IMR-90 (cell line): ENCODE results near the gene TMEM63B. TPM values are rescaled to one million over a fixed set of nuclear protein-coding genes. Genes with fewer than 3 reads are reported as not detected.

Experiments used
- ATAC-seq: fragments of 200-7000 bp; cut with Tn5 transposase; 2 replicates; pipeline ENCODE4 v1.9.1; 2020; ENCODE audit warnings: low read depth, mild to moderate bottlenecking, moderate library complexity
- BruUV-seq: library from RNA; stranded (reverse); fragments of 400-500 nt; replicated peaks from 2 replicates; lab custom pipeline; 2021; lab: Mats Ljungman, UMichigan
- CTCF ChIA-PET: fragments of 300-600 bp; formaldehyde crosslinking; extraction: SDS; loops from one replicate; lab custom pipeline; 2021; ENCODE audit warnings: antibody characterized with exemption; lab: Yijun Ruan, JAX
- POLR2A ChIA-PET: fragments of 300-600 bp; sonication (Branson Sonifier 250); formaldehyde crosslinking; loops from one replicate; lab custom pipeline; 2022; ENCODE audit warnings: antibody characterized with exemption; ENCODE audit not compliant: unreplicated experiment; lab: Charles Lee
- DNase-seq: peaks from one replicate; pipeline ENCODE4 v3.0.0; 2013
- H2AFZ ChIP-seq: replicated peaks from 2 replicates; pipeline ENCODE3; 2013; ENCODE audit warnings: low read length, mild to moderate bottlenecking; ENCODE audit not compliant: poor library complexity
- H2AK5ac ChIP-seq: 2 replicates; pipeline ENCODE4 v1.6.1; 2013; ENCODE audit warnings: low read depth, low read length, inconsistent platforms
- H2AK9ac ChIP-seq: replicated peaks from 2 replicates; pipeline ENCODE3; 2013; ENCODE audit warnings: mild to moderate bottlenecking, low read depth, low read length, moderate library complexity; ENCODE audit not compliant: poor library complexity
- H2BK120ac ChIP-seq: 2 replicates; pipeline ENCODE4 v1.6.1; 2013; ENCODE audit warnings: low read depth, low read length, inconsistent platforms
- H2BK15ac ChIP-seq: 3 replicates; pipeline ENCODE4 v1.6.1; 2013; ENCODE audit warnings: low read depth, low read length, inconsistent platforms
- H2BK20ac ChIP-seq: 2 replicates; pipeline ENCODE4 v1.6.1; 2013; ENCODE audit warnings: low read depth, mild to moderate bottlenecking, inconsistent platforms, low read length, moderate library complexity
- H2BK5ac ChIP-seq: 2 replicates; pipeline ENCODE4 v1.6.1; 2013; ENCODE audit warnings: mild to moderate bottlenecking, low read depth, low read length, inconsistent platforms; ENCODE audit not compliant: poor library complexity, severe bottlenecking
- H3K14ac ChIP-seq: replicated peaks from 2 replicates; pipeline ENCODE4 v1.6.1; 2013; ENCODE audit warnings: low read depth, low read length, inconsistent platforms
- H3K18ac ChIP-seq: 2 replicates; pipeline ENCODE4 v1.6.1; 2013; ENCODE audit warnings: low read depth, low read length, control low read depth
- H3K23ac ChIP-seq: 2 replicates; pipeline ENCODE4 v1.6.1; 2013; ENCODE audit warnings: low read depth, low read length, inconsistent platforms
- H3K27ac ChIP-seq: 2 replicates; pipeline ENCODE4 v1.5.1; 2013; ENCODE audit warnings: mild to moderate bottlenecking, control low read depth, low read length; ENCODE audit not compliant: insufficient read depth
- H3K27me3 ChIP-seq: 2 replicates; pipeline ENCODE4 v1.6.1; 2013; ENCODE audit warnings: low read length; ENCODE audit not compliant: control insufficient read depth, insufficient read depth
- H3K36me3 ChIP-seq: 2 replicates; pipeline ENCODE4 v1.6.1; 2013; ENCODE audit warnings: low read length, mixed read lengths; ENCODE audit not compliant: control insufficient read depth, insufficient read depth
- H3K4ac ChIP-seq: 2 replicates; pipeline ENCODE4 v1.6.1; 2013; ENCODE audit warnings: low read depth, low read length, inconsistent platforms
- H3K4me1 ChIP-seq: 2 replicates; pipeline ENCODE4 v1.6.1; 2013; ENCODE audit warnings: low read length, mixed read lengths; ENCODE audit not compliant: control insufficient read depth, insufficient read depth
- H3K4me2 ChIP-seq: 2 replicates; pipeline ENCODE4 v1.6.1; 2013; ENCODE audit warnings: low read depth, mild to moderate bottlenecking, control low read depth, low read length, moderate library complexity
- H3K4me3 ChIP-seq: 2 replicates; pipeline ENCODE4 v1.5.1; 2013; ENCODE audit warnings: low read depth, mild to moderate bottlenecking, control low read depth, low read length, moderate library complexity; ENCODE audit not compliant: insufficient read depth
- H3K56ac ChIP-seq: 2 replicates; pipeline ENCODE4 v1.6.1; 2013; ENCODE audit warnings: low read length, inconsistent platforms; ENCODE audit not compliant: insufficient read depth; ENCODE audit errors: extremely low read depth
- H3K79me1 ChIP-seq, 2 experiments: 2 replicates each; pipeline ENCODE4 v1.6.1; 2013; ENCODE audit warnings: low read length in 2 of 2, inconsistent platforms in 1 of 2, low read depth in 1 of 2
- H3K9ac ChIP-seq: 2 replicates; pipeline ENCODE4 v1.6.1; 2013; ENCODE audit warnings: low read depth, low read length, control low read depth
- H3K9me1 ChIP-seq: 2 replicates; pipeline ENCODE4 v1.6.1; 2013; ENCODE audit warnings: low read length, inconsistent platforms; ENCODE audit not compliant: insufficient read depth
- H3K9me3 ChIP-seq: 2 replicates; pipeline ENCODE4 v1.6.1; 2013; ENCODE audit warnings: low read length; ENCODE audit not compliant: control insufficient read depth, insufficient read depth
- H4K20me1 ChIP-seq: 2 replicates; pipeline ENCODE4 v1.6.1; 2013; ENCODE audit warnings: low read length, inconsistent platforms; ENCODE audit not compliant: insufficient read depth
- H4K5ac ChIP-seq: 2 replicates; pipeline ENCODE4 v1.6.1; 2013; ENCODE audit warnings: mild to moderate bottlenecking, low read depth, low read length, control low read depth
- H4K8ac ChIP-seq, 2 experiments: 2 replicates each; pipeline ENCODE4 v1.6.1; 2013; ENCODE audit warnings: low read depth in 2 of 2, low read length in 2 of 2, control low read depth in 1 of 2, inconsistent platforms in 1 of 2
- H4K91ac ChIP-seq: 2 replicates; pipeline ENCODE4 v1.6.1; 2013; ENCODE audit warnings: low read depth, low read length, inconsistent platforms; ENCODE audit not compliant: insufficient read depth
- BHLHE40 ChIP-seq: fragments of 150-350 bp; IDR thresholded peaks from 2 replicates; pipeline ENCODE4 v1.6.1; 2016; ENCODE audit warnings: mild to moderate bottlenecking, low read depth, low read length
- CEBPB ChIP-seq: IDR thresholded peaks from 2 replicates; pipeline ENCODE4 v1.6.1; 2012; ENCODE audit warnings: low read depth, low read length, improper control_type of control experiment
- CHD1 ChIP-seq: IDR thresholded peaks from 2 replicates; pipeline ENCODE4 v1.6.1; 2012; ENCODE audit warnings: low read depth, low read length, improper control_type of control experiment
- CTCF ChIP-seq: conservative IDR thresholded peaks from 2 replicates; pipeline ENCODE4 v1.5.1; 2012; ENCODE audit warnings: mild to moderate bottlenecking, low read depth, low read length, improper control_type of control experiment
- FOS ChIP-seq: fragments of 150-350 bp; IDR thresholded peaks from 2 replicates; pipeline ENCODE4 v1.6.1; 2016; ENCODE audit warnings: low read depth, low read length
- MAFK ChIP-seq: IDR thresholded peaks from 2 replicates; pipeline ENCODE4 v1.6.1; 2012; ENCODE audit warnings: low read depth, low read length, improper control_type of control experiment
- MAZ ChIP-seq: IDR thresholded peaks from 2 replicates; pipeline ENCODE4 v1.6.1; 2012; ENCODE audit warnings: low read depth, mild to moderate bottlenecking, low read length, improper control_type of control experiment, moderate library complexity, borderline replicate concordance
- MXI1 ChIP-seq: IDR thresholded peaks from 2 replicates; pipeline ENCODE4 v1.6.1; 2012; ENCODE audit warnings: low read depth, mild to moderate bottlenecking, low read length, moderate library complexity, borderline replicate concordance
- NFE2L2 ChIP-seq: fragments of 150-350 bp; IDR thresholded peaks from 2 replicates; pipeline ENCODE4 v1.6.1; 2016; ENCODE audit warnings: low read depth, mild to moderate bottlenecking, low read length
- POLR2A ChIP-seq: IDR thresholded peaks from 2 replicates; pipeline ENCODE4 v1.6.1; 2012; ENCODE audit warnings: mild to moderate bottlenecking, low read depth, low read length
- RAD21 ChIP-seq: IDR thresholded peaks from 2 replicates; pipeline ENCODE4 v1.6.1; 2012; ENCODE audit warnings: low read length, improper control_type of control experiment
- RCOR1 ChIP-seq: IDR thresholded peaks from 2 replicates; pipeline ENCODE4 v1.6.1; 2012; ENCODE audit warnings: mild to moderate bottlenecking, low read length, improper control_type of control experiment; ENCODE audit not compliant: insufficient replicate concordance
- RFX5 ChIP-seq: IDR thresholded peaks from 2 replicates; pipeline ENCODE4 v1.8.0; 2012; ENCODE audit warnings: low read depth, mild to moderate bottlenecking, low read length, moderate library complexity
- SMC3 ChIP-seq: fragments of 150-350 bp; IDR thresholded peaks from 2 replicates; pipeline ENCODE4 v1.6.1; 2016; ENCODE audit warnings: low read depth, mild to moderate bottlenecking, antibody characterized with exemption, low read length, moderate library complexity
- USF2 ChIP-seq: fragments of 150-350 bp; IDR thresholded peaks from 2 replicates; pipeline ENCODE4 v1.6.1; 2017; ENCODE audit warnings: mild to moderate bottlenecking, antibody characterized with exemption, low read length, low read depth
- WGBS, 2 experiments: methylation state at CpG; one replicate each; pipeline versions ENCODE4 v1.1.5 to v1.1.7; 2013; ENCODE audit warnings: missing lambda C conversion rate in 2 of 2; ENCODE audit not compliant: insufficient read length in 1 of 2; ENCODE audit errors: extremely low coverage in 2 of 2; 5-methylcytosine and 5-hydroxymethylcytosine counted together
- dilution Hi-C: fragments of 300-500 bp; cut with HindIII; formaldehyde crosslinking; loops from one replicate; pipeline ENCODE4 v1.14.3; 2018; ENCODE audit warnings: low sequenced_read_pairs; ENCODE audit not compliant: unreplicated experiment
- in situ Hi-C: fragments of 300-500 bp; cut with MboI; formaldehyde crosslinking; loops from 3 replicates; pipeline ENCODE4 v1.14.3; 2019; ENCODE audit warnings: low sequenced_read_pairs, inconsistent platforms, mixed read lengths
- intact Hi-C: fragments of 100-400 bp; cut with micrococcal nuclease; formaldehyde crosslinking; loops from 2 replicates; pipeline ENCODE4 v1.10.0; 2022
- polyA plus RNA-seq, 3 experiments: library from polyadenylated mRNA; depleted of rRNA; stranded (reverse); fragments of >200 nt; gene quantifications; 2 replicates each; pipeline ENCODE4 v1.2.3, GENCODE V29; 2012; ENCODE audit warnings: low replicate concordance in 1 of 3
- total RNA-seq: library from RNA; depleted of rRNA; stranded (reverse); fragments of >200 nt; gene quantifications from 2 replicates; pipeline ENCODE4 v1.2.3, GENCODE V29; 2012
- TF ChIP-seq, protein P1 (sequence below): fragments of 150-350 bp; IDR thresholded peaks from 2 replicates; pipeline ENCODE4 v1.6.1; 2016; ENCODE audit warnings: low read depth, mild to moderate bottlenecking, low read length, moderate library complexity, borderline replicate concordance

TMEM63B gene
- total and polyA plus RNA-seq, 2 of the 4 experiments (the other 2 are of a cell fraction), result 12.2 to 42.6 TPM

GRCh38 chr6:44149369-44150012, 22.1 kb downstream of the TMEM63B start:
- Histone ChIP-seq H2BK120ac (no peak overlapping the region), H3K23ac (no peak overlapping the region), H4K20me1 (peaks cover 10% of the 10 kb centered on the region; the same call in 1 of the 2 replicates), H3K4me2 (no peak overlapping the region), H2AFZ (no peak overlapping the region), H3K79me1 (no peaks in the 10 kb centered on the region), H3K9me3 (no peaks in the 10 kb centered on the region), H3K4ac (no peak overlapping the region), H3K9ac (no peak overlapping the region), H2AK5ac (no peak overlapping the region), H3K4me3 (no peak overlapping the region), H3K4me1 (peaks cover 2% of the 10 kb centered on the region), H4K8ac (no peak overlapping the region), H3K36me3 (peaks cover 44% of the 10 kb centered on the region), H4K91ac (no peak overlapping the region), H3K14ac (no peak overlapping the region), H3K18ac (no peak overlapping the region), H3K56ac (no peak overlapping the region), H2BK15ac (no peak overlapping the region), H2BK20ac (no peak overlapping the region), H3K9me1 (0 out of 2 replicates have a peak, but pooled peaks cover 2% of the 10 kb centered on the region), H2BK5ac (no peak overlapping the region), H2AK9ac (no peak overlapping the region), H3K27ac (no peak overlapping the region), H3K27me3 (no peaks in the 10 kb centered on the region), H4K5ac (no peak overlapping the region)
- ChIA-PET POLR2A (no interaction called here), CTCF (no interaction called here)
- no peak for TF ChIP-seq RCOR1
- TF ChIP-seq CTCF, result no peak
- no peak for TF ChIP-seq CHD1
- no peak for TF ChIP-seq POLR2A
- TF ChIP-seq USF2, result no peak
- no peak for TF ChIP-seq MAZ
- no peak for TF ChIP-seq BHLHE40
- TF ChIP-seq MXI1, result no peak
- TF ChIP-seq NFE2L2, result no peak
- no peak for TF ChIP-seq CEBPB
- TF ChIP-seq MAFK, result no peak
- no peak for TF ChIP-seq RAD21
- no peak for TF ChIP-seq SMC3
- TF ChIP-seq RFX5, result no peak
- TF ChIP-seq, protein P1, sequence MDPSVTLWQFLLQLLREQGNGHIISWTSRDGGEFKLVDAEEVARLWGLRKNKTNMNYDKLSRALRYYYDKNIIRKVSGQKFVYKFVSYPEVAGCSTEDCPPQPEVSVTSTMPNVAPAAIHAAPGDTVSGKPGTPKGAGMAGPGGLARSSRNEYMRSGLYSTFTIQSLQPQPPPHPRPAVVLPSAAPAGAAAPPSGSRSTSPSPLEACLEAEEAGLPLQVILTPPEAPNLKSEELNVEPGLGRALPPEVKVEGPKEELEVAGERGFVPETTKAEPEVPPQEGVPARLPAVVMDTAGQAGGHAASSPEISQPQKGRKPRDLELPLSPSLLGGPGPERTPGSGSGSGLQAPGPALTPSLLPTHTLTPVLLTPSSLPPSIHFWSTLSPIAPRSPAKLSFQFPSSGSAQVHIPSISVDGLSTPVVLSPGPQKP, result no peak
- no peak for TF ChIP-seq FOS
- in situ Hi-C loops, result no loop called here
- no peak for DNase-seq
- intact Hi-C loops, result no loop called here
- no TSS peak for BruUV-seq
- no peak for ATAC-seq
- WGBS, 2 experiments, result 80% methylated on average over 2 of the region's 7 CpGs; no CpG with 5 or more reads in 1 of the 2 experiments
- dilution Hi-C loops, result no loop called here
